ENCODE data around the gene GRXCR1. TPM values are rescaled to one million over a fixed set of nuclear protein-coding genes. Genes with fewer than 3 reads are reported as not detected.

The GRXCR1 gene
- total RNA-seq, 1 donor from 2014 or later, result not detected

DNA sequence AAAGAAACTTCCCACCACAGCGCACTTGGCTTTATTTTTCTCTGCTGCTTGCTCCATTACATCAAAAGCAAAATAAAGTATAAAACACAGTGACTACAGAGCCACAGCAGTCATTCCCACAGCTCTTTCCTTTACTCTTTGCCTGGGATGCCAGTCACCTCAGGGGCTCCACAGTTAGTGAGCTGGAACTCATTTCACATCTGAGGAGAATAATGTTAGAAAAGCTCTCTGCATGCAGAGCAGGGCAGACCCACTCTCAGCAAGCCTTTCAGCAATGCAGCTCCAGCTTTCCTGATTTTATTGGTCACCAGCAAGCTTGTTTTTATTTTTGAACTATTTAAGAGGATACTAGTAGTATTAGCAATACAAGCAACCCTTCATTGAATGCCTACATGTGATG is 13.8 kb downstream of the GRXCR1 start:
- Mint-ChIP-seq H3K4me1 (no peaks in the 10 kb centered on the region), H3K27me3 (no peaks in the 10 kb centered on the region), H3K36me3 (ENCODE audit: low read depth) (no peaks in the 10 kb centered on the region), H3K4me3 (no peak overlapping the region), H3K27ac (no peak overlapping the region), H3K9me3 (no peaks in the 10 kb centered on the region)
- DNase-seq, result no peak
- intact Hi-C loops (cut with micrococcal nuclease), result no loop called here

GRCh38 chr4:42906891-42907759 is 14.6 kb downstream of the GRXCR1 start:
- Mint-ChIP-seq H3K27me3 (no peaks in the 10 kb centered on the region), H3K27ac (no peak overlapping the region), H3K36me3 (ENCODE audit: low read depth) (no peaks in the 10 kb centered on the region), H3K9me3 (no peaks in the 10 kb centered on the region), H3K4me3 (no peak overlapping the region), H3K4me1 (no peaks in the 10 kb centered on the region)
- DNase-seq, result no peak
- intact Hi-C loops (cut with micrococcal nuclease), result no loop called here

- intact Hi-C loops (cut with micrococcal nuclease), result no loop called here
- Mint-ChIP-seq H3K27ac (no peak overlapping the region), H3K9me3 (no peaks in the 10 kb centered on the region), H3K36me3 (ENCODE audit: low read depth) (no peaks in the 10 kb centered on the region), H3K4me1 (no peaks in the 10 kb centered on the region), H3K27me3 (no peaks in the 10 kb centered on the region), H3K4me3 (no peak overlapping the region)
- no peak for DNase-seq
Observed at GRCh38 chr4:42910459-42910858, 17.9 kb downstream of the GRXCR1 start.

DNA sequence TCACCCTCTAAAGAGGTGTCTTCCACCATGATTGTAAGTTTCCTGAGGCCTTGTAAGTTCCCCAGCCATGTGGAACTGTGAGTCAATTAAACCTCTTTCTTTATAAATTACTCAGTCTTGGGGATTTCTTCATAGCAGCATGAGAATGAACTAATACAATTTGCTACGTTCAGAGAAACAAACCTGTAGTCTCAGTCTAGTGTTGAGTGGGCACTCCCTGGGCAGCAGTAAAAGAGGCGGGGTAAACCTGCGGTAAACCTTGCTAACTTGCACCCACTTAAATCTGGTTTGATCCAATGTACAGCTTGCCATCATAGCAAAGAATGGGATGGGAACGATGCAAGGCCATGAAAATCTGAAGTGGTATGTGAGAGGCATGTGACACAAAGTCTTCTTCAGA is 22.4 kb downstream of the GRXCR1 start:
- Mint-ChIP-seq H3K9me3 (no peaks in the 10 kb centered on the region), H3K36me3 (ENCODE audit: low read depth) (no peaks in the 10 kb centered on the region), H3K4me1 (no peaks in the 10 kb centered on the region), H3K27me3 (no peaks in the 10 kb centered on the region), H3K27ac (no peak overlapping the region), H3K4me3 (no peak overlapping the region)
- intact Hi-C loops (cut with micrococcal nuclease), result no loop called here
- DNase-seq, result no peak

GRCh38 chr4:42915484-42915883 is 23.0 kb downstream of the GRXCR1 start:
- Mint-ChIP-seq H3K4me1 (no peaks in the 10 kb centered on the region), H3K27me3 (no peaks in the 10 kb centered on the region), H3K27ac (no peak overlapping the region), H3K4me3 (no peak overlapping the region), H3K9me3 (no peaks in the 10 kb centered on the region), H3K36me3 (ENCODE audit: low read depth) (no peaks in the 10 kb centered on the region)
- no peak for DNase-seq
- intact Hi-C loops (cut with micrococcal nuclease), result no loop called here

GRCh38 chr4:42917296-42917695 is 24.8 kb downstream of the GRXCR1 start:
- H3K4me1 Mint-ChIP-seq, result no peaks in the 10 kb centered on the region
- DNase-seq, result no peak
- H3K36me3 Mint-ChIP-seq (ENCODE audit: low read depth), result no peaks in the 10 kb centered on the region
- intact Hi-C loops (cut with micrococcal nuclease), result no loop called here
- no peak overlapping the region for H3K4me3 Mint-ChIP-seq
- H3K27ac Mint-ChIP-seq, result no peak overlapping the region
- no peaks in the 10 kb centered on the region for H3K27me3 Mint-ChIP-seq
- H3K9me3 Mint-ChIP-seq, result no peaks in the 10 kb centered on the region

DNA sequence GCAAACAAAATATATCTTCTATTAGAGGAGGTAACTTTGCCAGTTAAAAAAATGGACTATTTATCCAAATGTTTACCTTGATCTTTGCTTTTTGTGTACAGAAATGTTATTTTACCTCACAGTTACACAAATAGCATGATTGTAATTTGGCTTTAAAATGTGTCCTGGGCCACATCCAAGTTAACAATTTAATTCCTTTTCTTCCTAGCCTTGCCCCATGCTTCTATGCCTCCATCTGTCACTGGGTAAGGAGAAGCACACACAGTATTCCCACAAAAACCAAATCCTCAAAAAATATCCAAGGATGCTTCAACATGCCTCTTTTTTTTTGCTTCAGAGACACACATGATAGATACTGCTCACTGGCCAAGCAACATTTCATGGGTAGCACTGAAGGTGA is 30.9 kb downstream of the GRXCR1 start:
- intact Hi-C loops (cut with micrococcal nuclease), result no loop called here
- Mint-ChIP-seq H3K4me3 (no peak overlapping the region), H3K4me1 (no peaks in the 10 kb centered on the region), H3K9me3 (no peaks in the 10 kb centered on the region), H3K27me3 (no peaks in the 10 kb centered on the region), H3K36me3 (ENCODE audit: low read depth) (no peaks in the 10 kb centered on the region), H3K27ac (no peak overlapping the region)
- DNase-seq, result no peak

GRCh38 chr4:42925921-42926320 is 33.4 kb downstream of the GRXCR1 start:
- intact Hi-C loops (cut with micrococcal nuclease), result no loop called here
- H3K36me3 Mint-ChIP-seq (ENCODE audit: low read depth), result no peaks in the 10 kb centered on the region
- H3K4me1 Mint-ChIP-seq, result no peaks in the 10 kb centered on the region

GRCh38 chr4:42927946-42928345 is 35.4 kb downstream of the GRXCR1 start:
- H3K36me3 Mint-ChIP-seq (ENCODE audit: low read depth), result no peaks in the 10 kb centered on the region
- H3K4me3 Mint-ChIP-seq, result no peak overlapping the region
- no peak for DNase-seq
- H3K9me3 Mint-ChIP-seq, result no peaks in the 10 kb centered on the region
- H3K27me3 Mint-ChIP-seq, result no peaks in the 10 kb centered on the region
- intact Hi-C loops (cut with micrococcal nuclease), result no loop called here
- H3K27ac Mint-ChIP-seq, result no peak overlapping the region
- no peaks in the 10 kb centered on the region for H3K4me1 Mint-ChIP-seq

More at GRCh38 chr4:42925921-42926320, 33.4 kb downstream of the GRXCR1 start:
- no peak overlapping the region for H3K4me3 Mint-ChIP-seq
- no peaks in the 10 kb centered on the region for H3K27me3 Mint-ChIP-seq
- no peak for DNase-seq
- H3K27ac Mint-ChIP-seq, result no peak overlapping the region
- no peaks in the 10 kb centered on the region for H3K9me3 Mint-ChIP-seq

GRCh38 chr4:42928582-42928981 is 36.1 kb downstream of the GRXCR1 start:
- intact Hi-C loops (cut with micrococcal nuclease), result no loop called here
- Mint-ChIP-seq H3K4me1 (no peaks in the 10 kb centered on the region), H3K27me3 (no peaks in the 10 kb centered on the region), H3K4me3 (no peak overlapping the region), H3K36me3 (ENCODE audit: low read depth) (no peaks in the 10 kb centered on the region), H3K27ac (no peak overlapping the region), H3K9me3 (no peaks in the 10 kb centered on the region)
- DNase-seq, result no peak

- intact Hi-C loops (cut with micrococcal nuclease), result no loop called here
- H3K36me3 Mint-ChIP-seq (ENCODE audit: low read depth), result no peaks in the 10 kb centered on the region
- no peaks in the 10 kb centered on the region for H3K9me3 Mint-ChIP-seq
- no peaks in the 10 kb centered on the region for H3K27me3 Mint-ChIP-seq
- no peak overlapping the region for H3K27ac Mint-ChIP-seq
- no peaks in the 10 kb centered on the region for H3K4me1 Mint-ChIP-seq
- H3K4me3 Mint-ChIP-seq, result no peak overlapping the region
- DNase-seq, result no peak
Observed at GRCh38 chr4:42942216-42942615, 49.7 kb downstream of the GRXCR1 start.

GRCh38 chr4:42945874-42946273 is 53.4 kb downstream of the GRXCR1 start:
- Mint-ChIP-seq H3K4me3 (no peak overlapping the region), H3K36me3 (ENCODE audit: low read depth) (no peaks in the 10 kb centered on the region), H3K27me3 (no peaks in the 10 kb centered on the region), H3K9me3 (no peaks in the 10 kb centered on the region), H3K4me1 (no peaks in the 10 kb centered on the region), H3K27ac (no peak overlapping the region)
- DNase-seq, result no peak
- intact Hi-C loops (cut with micrococcal nuclease), result no loop called here

DNA sequence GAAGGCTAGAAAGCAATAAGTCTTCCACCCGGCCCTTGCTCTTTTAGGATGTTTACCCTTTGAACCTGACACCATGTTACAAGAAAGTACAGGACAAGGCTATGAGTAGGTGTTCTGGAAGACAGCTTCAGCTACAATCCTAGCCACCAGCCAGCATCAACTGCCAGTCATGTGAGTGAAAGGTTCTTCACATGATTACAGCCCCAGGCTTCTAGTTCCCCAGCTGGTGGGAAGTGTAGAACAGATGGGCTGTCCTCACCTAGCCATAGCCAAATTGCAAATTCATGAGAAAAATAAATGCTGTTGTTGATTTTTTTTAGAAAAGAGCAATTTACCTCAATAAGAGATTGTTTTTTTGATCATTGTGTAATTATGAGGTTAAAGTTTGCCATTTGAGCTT is 60.8 kb downstream of the GRXCR1 start:
- intact Hi-C loops (cut with micrococcal nuclease), result no loop called here
- no peaks in the 10 kb centered on the region for H3K9me3 Mint-ChIP-seq
- no peaks in the 10 kb centered on the region for H3K4me1 Mint-ChIP-seq
- H3K36me3 Mint-ChIP-seq (ENCODE audit: low read depth), result no peaks in the 10 kb centered on the region
- no peak overlapping the region for H3K27ac Mint-ChIP-seq
- no peaks in the 10 kb centered on the region for H3K27me3 Mint-ChIP-seq
- DNase-seq, result no peak
- H3K4me3 Mint-ChIP-seq, result no peak overlapping the region

DNA sequence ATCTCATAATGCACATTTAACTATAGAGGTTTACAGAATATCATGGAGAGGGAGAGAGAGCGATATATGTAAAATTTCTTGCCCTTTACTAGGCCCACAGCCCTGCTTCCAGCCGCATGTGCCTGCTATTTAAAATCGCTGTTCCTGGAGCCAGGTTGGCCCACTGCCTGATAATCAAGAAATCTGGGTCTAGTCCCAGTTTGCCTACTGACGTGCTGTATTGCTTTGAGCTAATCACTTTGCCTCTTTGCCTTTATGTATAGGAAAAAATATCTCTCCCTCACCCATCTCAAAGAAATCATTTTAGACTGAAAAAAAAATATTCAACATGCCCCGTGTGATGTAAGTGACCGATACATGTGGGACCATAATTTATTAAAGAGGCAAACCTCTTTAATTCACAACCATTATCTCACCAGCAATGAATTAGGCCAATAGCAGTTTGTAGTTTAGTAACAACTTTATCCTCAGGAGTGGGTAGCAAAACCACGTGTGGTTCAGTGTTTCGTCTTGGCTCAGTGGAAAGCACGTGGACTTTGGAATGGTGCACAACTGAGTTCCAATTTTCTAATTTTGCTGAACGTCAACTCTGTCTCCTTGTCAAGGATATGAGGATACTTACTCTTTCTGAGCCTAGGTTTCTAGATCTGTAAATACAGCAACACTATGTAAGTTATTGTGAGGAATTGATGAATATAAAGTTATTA is 62.6 kb downstream of the GRXCR1 start:
- Mint-ChIP-seq H3K4me1 (no peaks in the 10 kb centered on the region), H3K27ac (no peak overlapping the region), H3K9me3 (no peaks in the 10 kb centered on the region), H3K4me3 (no peak overlapping the region), H3K36me3 (ENCODE audit: low read depth) (no peaks in the 10 kb centered on the region), H3K27me3 (no peaks in the 10 kb centered on the region)
- DNase-seq, result no peak
- intact Hi-C loops (cut with micrococcal nuclease), result no loop called here

Measured in activated CD4-positive, alpha-beta T cell treated with anti-CD3 and anti-CD28 coated beads, Interleukin-2, amount 10 ng/mL, durations not matched to agents 24 days and 14 days (primary cell).